Measurements from ENCODE around the gene DOCK4. TPM values are rescaled to one million over a fixed set of nuclear protein-coding genes. Genes with fewer than 3 reads are reported as not detected.

Gene DOCK4
- total RNA-seq, 1 experiment from 2014 or later = 38.0 TPM

- no peak for DNase-seq (ENCODE audit: extremely low read depth, low read depth)
These were observed 218.3 kb downstream of the DOCK4 start for GRCh38 chr7:111987886-111988285.

DNA sequence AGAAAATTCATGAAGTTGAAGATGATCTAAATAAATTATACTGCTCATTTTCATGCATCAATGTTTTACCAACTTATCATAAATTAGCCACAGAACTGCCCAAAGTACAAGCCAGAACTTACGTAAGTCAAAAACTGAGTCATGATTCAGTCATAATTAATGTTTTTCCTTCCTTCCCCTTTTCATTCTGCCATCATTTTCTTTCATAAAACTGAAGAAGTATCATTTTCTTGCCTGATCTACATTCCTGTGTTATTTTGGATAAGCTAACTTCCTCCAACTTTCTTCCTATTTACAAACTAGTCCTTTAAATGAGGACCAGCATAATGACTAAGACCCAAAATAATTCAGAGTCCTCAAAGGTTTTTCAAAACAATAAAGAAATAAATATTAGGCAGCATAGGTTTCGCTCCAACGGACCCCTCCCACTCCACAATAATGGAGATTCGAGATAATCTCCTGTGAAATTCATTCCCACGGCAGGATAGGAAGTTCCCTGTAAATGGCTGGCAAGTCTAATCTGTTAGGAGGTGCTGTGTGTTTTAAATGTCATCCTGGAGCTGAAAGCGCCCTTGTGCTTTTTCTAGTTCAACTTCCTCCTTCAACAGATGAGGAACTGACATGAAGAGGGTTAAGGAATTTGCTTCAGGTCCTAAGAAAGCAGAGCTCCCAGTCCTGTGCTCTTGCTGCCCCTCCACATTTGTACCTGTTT lies 218.9 kb downstream of the DOCK4 start:
- no peak for DNase-seq (ENCODE audit: extremely low read depth, low read depth)

DNA sequence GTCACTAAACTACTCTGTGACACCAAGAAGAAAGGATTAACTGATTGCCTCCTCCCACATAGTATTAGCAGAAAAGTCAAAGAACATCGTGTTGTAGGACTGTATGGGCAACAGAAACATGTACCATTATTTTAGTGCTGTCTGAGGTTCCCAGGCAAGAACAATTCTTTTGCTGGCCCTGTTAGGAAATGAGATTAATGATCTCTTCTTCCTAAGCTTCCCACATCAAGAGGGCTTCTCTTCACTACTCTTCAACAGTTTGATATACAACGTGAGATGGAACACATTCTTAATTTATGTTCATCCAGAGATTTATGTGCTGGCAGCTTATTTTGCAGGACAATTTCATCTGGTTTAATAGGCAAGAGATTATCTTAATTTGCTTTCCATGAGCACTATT lies 219.6 kb downstream of the DOCK4 start:
- no peak for DNase-seq (ENCODE audit: extremely low read depth, low read depth)

DNA sequence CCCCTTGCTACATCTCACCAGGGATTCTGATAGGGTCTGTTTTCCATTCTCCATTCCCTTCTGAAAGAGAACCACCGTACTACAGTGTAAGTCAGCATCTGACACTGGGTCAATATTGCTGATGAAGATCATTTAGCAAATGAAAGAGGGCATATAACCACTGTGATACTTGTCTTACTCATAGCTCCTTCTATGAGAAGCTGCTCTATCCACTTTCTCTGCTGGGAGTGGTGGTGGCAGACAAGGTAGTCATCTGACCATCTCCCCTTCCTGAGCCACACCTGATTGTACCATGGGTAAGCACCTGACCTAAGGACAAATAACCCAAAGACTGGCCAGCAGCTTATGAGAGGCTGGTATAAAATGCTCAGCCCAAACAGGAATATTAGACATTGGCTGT lies 220.4 kb downstream of the DOCK4 start:
- no peak for DNase-seq (ENCODE audit: extremely low read depth, low read depth)

DNA sequence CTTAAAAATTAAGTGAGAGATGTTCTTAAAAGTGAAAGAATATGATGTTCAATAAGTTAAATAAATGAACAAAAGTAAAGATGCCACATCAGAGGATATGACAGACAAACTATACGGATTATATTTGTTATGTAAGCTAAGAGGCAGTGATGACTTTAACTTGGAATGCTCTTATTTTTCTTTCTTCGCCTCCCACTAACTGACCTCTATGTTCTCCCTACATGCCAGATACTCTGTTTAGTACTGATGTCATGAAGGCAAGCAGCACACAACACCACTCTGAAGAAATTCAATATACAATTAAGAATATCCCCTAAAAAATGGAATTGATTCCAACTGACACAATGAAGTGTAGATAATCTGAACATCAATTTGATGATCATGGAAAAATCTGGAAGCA lies 223.4 kb downstream of the DOCK4 start:
- DNase-seq (ENCODE audit: extremely low read depth, low read depth) = no peak

DNA sequence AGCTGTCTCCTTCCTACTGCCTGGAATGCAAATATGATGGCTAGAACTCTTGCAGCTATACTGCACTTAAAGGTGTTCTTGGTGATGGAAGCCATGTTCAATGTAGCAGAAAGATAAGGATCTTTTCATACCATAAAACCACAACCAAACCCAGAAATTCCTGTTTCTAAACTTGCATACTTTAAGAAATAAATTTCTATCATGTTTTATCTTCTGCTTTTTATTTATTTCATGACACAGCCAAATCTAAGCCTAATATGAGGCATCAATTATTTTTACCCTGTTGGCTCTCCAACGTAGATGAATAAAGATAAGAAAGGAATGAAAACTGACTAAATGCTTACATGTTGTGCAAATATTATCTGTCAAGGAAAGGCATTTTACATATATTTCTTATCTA lies 224.1 kb downstream of the DOCK4 start:
- DNase-seq (ENCODE audit: extremely low read depth, low read depth) = no peak

GRCh38 chr7:111980725-111981124 lies 225.5 kb downstream of the DOCK4 start:
- no peak for DNase-seq (ENCODE audit: extremely low read depth, low read depth)

DNA sequence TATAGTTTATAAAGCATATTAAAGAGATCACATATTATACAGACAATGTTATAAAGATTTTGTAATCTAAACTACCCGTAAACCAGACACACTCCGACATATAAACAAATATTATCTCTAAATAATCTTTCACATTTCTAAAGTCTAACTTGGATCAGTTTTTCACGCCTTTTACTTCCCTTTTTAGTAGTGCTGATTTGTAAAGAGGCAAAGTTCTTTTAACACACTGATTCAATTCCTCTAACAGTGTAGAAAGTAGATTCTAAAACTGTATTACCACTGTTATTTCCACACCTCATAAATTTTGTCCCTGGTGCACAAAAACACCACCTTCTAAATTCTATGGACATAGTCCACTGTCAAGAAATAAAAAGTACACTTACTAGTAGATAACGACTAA lies 230.9 kb downstream of the DOCK4 start:
- no peak for DNase-seq (ENCODE audit: extremely low read depth, low read depth)

GRCh38 chr7:111960984-111961383 lies 245.2 kb downstream of the DOCK4 start:
- DNase-seq (ENCODE audit: extremely low read depth, low read depth) = no peak

GRCh38 chr7:111958896-111959295 lies 247.3 kb downstream of the DOCK4 start:
- no peak for DNase-seq (ENCODE audit: extremely low read depth, low read depth)

DNA sequence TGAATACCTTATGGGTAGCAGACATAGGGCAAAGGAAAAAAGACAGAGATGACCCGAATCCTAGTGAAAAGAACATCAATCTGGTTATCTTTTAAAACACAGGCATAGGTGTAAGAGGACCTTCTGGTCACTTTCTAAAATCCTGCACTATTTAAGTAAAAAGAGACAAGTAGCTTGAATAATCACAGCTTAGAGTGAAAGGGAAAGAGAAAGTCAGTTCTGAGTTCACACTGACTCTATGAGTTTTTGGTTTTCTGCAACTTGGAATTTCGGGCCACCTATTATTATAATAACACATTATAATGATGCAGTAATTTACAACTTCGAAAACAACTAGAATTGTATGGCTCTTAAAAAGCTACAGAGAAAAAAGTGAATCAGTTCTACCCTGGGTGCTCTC lies 247.8 kb downstream of the DOCK4 start:
- no peak for DNase-seq (ENCODE audit: extremely low read depth, low read depth)

- DNase-seq (ENCODE audit: extremely low read depth, low read depth) = no peak
These were observed 250.6 kb downstream of the DOCK4 start for GRCh38 chr7:111955616-111956015.

GRCh38 chr7:111954474-111955381 lies 251.5 kb downstream of the DOCK4 start:
- no peak for DNase-seq (ENCODE audit: extremely low read depth, low read depth)

DNA sequence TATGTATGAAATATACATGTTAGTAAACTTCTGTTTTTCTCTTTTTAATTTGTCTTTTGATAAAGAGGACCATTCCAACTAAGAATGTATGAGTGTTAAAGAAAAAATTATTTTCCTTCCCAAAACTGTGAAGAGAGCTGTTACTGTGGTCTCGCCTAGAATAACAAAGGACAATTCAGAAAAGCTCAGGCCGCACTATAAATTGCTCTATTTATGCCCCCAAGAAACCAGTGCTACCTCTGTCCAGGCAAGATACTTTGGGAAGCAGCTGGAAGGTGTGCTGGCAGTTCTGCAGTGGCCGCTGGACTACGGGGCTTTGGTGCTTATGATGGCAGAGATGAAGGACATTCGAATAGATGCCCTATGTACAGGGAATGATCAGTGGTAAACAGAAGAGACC lies 252.1 kb downstream of the DOCK4 start:
- DNase-seq (ENCODE audit: extremely low read depth, low read depth) = no peak

DNA sequence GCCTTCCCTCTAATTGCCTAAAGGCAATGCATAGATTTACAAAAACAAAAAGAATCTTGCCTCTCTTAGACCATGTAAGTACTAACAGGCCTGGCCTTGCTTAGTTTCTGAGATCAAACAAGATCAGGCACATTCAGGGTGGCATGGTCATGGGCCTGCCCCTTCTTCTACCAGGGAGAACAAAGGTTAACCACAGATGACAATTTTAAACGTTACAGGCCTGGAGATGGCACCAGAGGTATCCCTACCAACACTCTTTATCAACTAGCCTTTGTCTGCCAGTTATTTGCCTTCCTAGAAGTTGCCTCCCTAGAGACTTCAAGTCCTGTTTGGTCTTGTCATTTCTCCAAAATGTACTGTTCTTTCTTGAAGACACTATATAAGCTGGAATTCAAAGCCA lies 252.6 kb downstream of the DOCK4 start:
- no peak for DNase-seq (ENCODE audit: extremely low read depth, low read depth)

- DNase-seq (ENCODE audit: extremely low read depth, low read depth) = no peak
These were observed 253.4 kb downstream of the DOCK4 start for GRCh38 chr7:111952783-111953182.

DNA sequence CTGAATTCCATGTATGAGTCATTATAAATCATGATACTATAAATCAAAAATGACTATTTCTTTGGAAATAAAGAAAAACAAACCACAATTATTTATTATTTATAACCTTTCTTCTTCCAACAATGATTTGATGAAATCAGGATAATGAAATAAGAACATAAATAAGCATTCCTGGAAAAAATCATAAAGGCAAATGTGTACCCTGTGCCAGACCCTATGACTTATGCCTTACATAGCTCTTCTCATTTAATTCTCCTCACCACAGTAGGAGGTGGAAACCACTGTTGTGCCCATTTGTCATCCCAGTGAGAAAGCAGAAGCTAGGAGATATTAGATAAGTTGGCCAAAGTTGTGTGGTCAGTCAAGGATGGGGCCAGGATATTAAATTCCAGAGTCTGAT lies 255.1 kb downstream of the DOCK4 start:
- DNase-seq (ENCODE audit: extremely low read depth, low read depth) = no peak

DNA sequence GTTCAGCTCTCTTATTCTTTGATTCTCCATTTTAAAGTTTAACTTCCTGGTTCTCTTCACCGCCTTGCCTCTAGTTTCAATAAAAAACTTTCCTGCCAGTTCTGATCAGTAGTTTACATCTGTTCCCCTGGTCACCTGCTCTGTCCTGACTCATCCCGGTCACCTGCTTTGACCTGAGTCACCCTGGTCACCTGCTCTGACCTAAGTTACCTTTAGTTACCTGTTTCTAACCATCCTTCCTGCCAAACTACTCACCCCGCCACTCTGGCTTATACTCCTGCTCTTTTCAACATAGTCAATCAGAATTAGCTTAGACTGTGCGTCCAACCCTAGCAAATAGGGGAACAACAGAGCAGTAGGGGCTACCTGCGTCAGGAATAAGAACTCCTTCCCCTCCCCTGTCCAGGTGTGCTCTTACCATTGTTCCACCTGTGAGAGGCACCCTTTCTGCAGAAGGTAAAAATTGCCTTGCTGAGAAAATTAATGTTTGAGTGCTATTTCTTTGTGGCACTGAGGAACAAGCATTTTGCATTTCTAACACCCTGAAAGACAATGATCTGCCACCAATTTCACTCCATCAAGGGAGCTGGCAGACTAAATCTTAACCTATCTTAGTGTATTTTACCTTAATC lies 263.6 kb downstream of the DOCK4 start:
- no peak for DNase-seq (ENCODE audit: extremely low read depth, low read depth)

DNA sequence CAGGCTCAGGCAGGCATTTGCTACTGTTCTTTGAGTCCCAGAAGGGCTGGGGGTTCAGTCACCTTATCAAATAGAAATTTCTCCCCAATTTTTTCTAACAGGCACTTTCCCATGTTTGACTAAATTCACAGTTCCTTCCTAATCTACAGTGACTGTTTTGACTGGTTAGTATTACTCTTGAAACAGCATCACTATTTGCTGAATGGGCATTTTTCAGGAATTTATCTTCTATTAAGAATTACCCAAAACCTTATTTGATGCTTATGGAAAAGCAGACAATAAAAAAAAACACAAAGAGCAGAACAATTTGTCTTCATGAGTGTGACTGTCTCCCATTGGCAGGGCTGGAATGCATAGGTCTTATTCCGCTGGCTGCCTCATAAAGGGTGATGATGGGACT lies 269.0 kb downstream of the DOCK4 start:
- no peak for DNase-seq (ENCODE audit: extremely low read depth, low read depth)

GRCh38 chr7:111933609-111934008 lies 272.6 kb downstream of the DOCK4 start:
- no peak for DNase-seq (ENCODE audit: extremely low read depth, low read depth)

DNA sequence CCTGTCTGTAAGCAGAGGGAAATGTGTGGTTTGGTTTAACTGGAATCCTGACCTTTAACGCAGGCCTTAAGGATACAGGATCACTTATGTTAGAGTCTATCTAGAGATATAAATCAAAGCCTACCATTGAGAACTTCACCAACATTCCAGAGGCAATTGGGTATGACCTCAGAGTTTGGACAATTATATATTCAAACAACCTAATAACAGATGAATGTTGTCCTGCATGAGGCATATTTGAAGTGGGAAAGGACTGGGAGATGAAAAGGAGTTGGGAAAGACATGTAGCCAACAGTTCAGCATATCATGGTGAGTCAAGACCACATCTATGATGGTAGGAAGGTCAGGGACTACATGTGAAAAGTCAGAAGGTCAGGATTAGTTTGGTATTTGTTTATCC lies 274.2 kb downstream of the DOCK4 start:
- no peak for DNase-seq (ENCODE audit: extremely low read depth, low read depth)

Measured in NCI-H460 (cell line).